Neural progenitor cell (in vitro differentiated cells): ENCODE measurements around the gene SLC51A. TPM values are rescaled to one million over a fixed set of nuclear protein-coding genes. Genes with fewer than 3 reads are reported as not detected.
"Not testable (repeated sequence)": the region's sequence is repeated elsewhere in the genome, so short reads cannot be mapped to it uniquely, and the experiment has no call there.

Source experiments
- DNase-seq: peaks from one replicate; pipeline ENCODE4 v3.0.0-alpha.2; 2016; ENCODE audit warnings: low spot score
- H2AFZ ChIP-seq: fragments of 200-600 bp; sonication (generic); replicated peaks from 2 replicates; pipeline ENCODE4 v1.6.1; 2016; ENCODE audit warnings: antibody characterized with exemption
- H3F3A ChIP-seq: fragments of 200-600 bp; sonication (generic); 2 replicates; pipeline ENCODE4 v1.6.1; 2016; ENCODE audit warnings: antibody characterized with exemption, low read depth
- H3K27ac ChIP-seq: fragments of 200-600 bp; sonication (generic); 2 replicates; pipeline ENCODE4 v1.5.1; 2016; ENCODE audit warnings: mild to moderate bottlenecking
- H3K27me3 ChIP-seq: fragments of 200-600 bp; sonication (generic); 2 replicates; pipeline ENCODE4 v1.6.1; 2016; ENCODE audit warnings: mild to moderate bottlenecking, moderate library complexity
- H3K36me3 ChIP-seq: fragments of 200-600 bp; sonication (generic); 2 replicates; pipeline ENCODE4 v1.5.1; 2016
- H3K4me1 ChIP-seq: fragments of 200-600 bp; sonication (generic); 2 replicates; pipeline ENCODE4 v1.6.1; 2016; ENCODE audit warnings: mixed run types
- H3K4me2 ChIP-seq: fragments of 200-600 bp; sonication (generic); 2 replicates; pipeline ENCODE4 v1.6.1; 2016
- H3K4me3 ChIP-seq: fragments of 200-600 bp; sonication (generic); 2 replicates; pipeline ENCODE4 v1.5.1; 2016
- H3K79me2 ChIP-seq: fragments of 200-600 bp; sonication (generic); 2 replicates; pipeline ENCODE4 v1.6.1; 2016; ENCODE audit warnings: low read depth
- H3K9ac ChIP-seq: fragments of 200-600 bp; sonication (generic); 2 replicates; pipeline ENCODE4 v1.6.1; 2016
- H3K9me3 ChIP-seq: fragments of 200-600 bp; sonication (generic); 2 replicates; pipeline ENCODE4 v1.5.1; 2016; ENCODE audit warnings: low read depth
- H4K20me1 ChIP-seq: fragments of 200-600 bp; sonication (generic); 2 replicates; pipeline ENCODE4 v1.6.1; 2016; ENCODE audit warnings: low read depth
- H3K27ac Mint-ChIP-seq: 3 replicates; pipeline ENCODE4 v1.8.0; 2021; ENCODE audit warnings: mixed read lengths
- H3K27me3 Mint-ChIP-seq: 2 replicates; pipeline ENCODE4 v1.8.0; 2022; ENCODE audit warnings: low read depth, mild to moderate bottlenecking, inconsistent platforms, moderate library complexity, mixed read lengths; ENCODE audit not compliant: insufficient read depth
- H3K36me3 Mint-ChIP-seq: 3 replicates; pipeline ENCODE4 v1.8.0; 2021; ENCODE audit warnings: mixed read lengths
- H3K4me1 Mint-ChIP-seq: 3 replicates; pipeline ENCODE4 v1.8.0; 2021; ENCODE audit warnings: mixed read lengths
- H3K4me3 Mint-ChIP-seq: 3 replicates; pipeline ENCODE4 v1.8.0; 2021; ENCODE audit warnings: mild to moderate bottlenecking, moderate library complexity, mixed read lengths
- H3K9me3 Mint-ChIP-seq: 3 replicates; pipeline ENCODE4 v1.8.0; 2020; ENCODE audit warnings: mixed read lengths
- EZH2 ChIP-seq: fragments of 200-600 bp; sonication (generic); IDR thresholded peaks from 2 replicates; pipeline ENCODE4 v1.6.1; 2017; ENCODE audit warnings: antibody characterized with exemption, mild to moderate bottlenecking, moderate library complexity
- EZH2phosphoT487 ChIP-seq: fragments of 200-600 bp; sonication (generic); IDR thresholded peaks from 2 replicates; pipeline ENCODE4 v1.6.1; 2017; ENCODE audit warnings: antibody characterized with exemption
- total RNA-seq: library from RNA; depleted of rRNA; stranded (reverse); fragments of >200 nt; gene quantifications from 2 replicates; pipeline ENCODE4 v1.2.3, GENCODE V29; 2015; ENCODE audit warnings: low replicate concordance
- TF ChIP-seq, protein P1 (sequence below): fragments of 200-600 bp; sonication (generic); IDR thresholded peaks from 2 replicates; pipeline ENCODE4 v1.5.1; 2017; ENCODE audit warnings: antibody characterized with exemption, mild to moderate bottlenecking

Gene SLC51A
- total RNA-seq, 1 donor from 2014 or later: not detected

DNA sequence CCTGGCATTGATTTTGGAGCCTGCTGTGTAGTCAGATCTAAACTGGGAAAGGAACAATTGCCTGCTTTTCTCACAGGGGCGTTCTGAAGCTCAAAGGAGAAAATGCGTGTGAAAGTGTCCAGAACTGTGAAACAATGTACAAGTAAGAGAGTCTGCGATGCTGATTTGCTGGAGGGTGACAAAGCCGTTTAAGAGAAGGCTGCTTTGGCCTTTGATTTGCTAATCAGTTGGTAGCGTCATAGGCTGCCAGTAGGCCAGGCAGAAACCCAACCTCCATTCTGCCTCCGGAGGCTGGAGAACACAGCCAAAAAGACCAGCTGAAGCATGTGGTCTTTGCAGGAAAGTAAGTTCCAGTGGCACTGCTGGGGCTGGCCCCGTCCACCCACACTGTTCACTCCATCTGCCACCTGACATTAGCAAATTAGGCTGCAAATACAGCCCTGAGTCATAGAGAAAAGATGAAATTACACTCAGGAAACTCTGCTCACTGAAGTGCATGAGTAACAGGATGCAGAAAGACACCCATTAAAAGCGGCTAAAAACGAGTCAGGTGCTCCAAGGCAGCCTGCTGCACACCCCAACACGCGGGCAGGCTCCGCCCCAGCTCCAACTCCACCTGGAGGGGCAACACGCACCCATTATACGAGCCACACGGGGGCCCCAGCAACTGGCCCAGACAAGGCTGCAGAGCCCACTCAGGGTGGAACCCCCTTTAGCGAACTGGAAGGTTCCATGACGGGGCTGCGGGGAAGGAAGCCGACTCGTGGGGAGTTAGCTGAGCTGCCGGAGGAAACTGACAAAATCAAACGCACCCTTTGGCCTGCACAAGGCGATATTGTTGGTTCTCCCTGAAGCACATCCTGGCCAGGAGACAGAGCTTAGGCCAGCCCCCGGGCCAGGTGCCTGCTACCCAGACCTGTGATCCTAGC is 36.7 kb upstream of the SLC51A start:
- Mint-ChIP-seq H3K27me3 (peaks cover 11% of the 10 kb centered on the region), H3K4me3 (no peak overlapping the region), H3K36me3 (no peaks in the 10 kb centered on the region), H3K4me1 (peaks cover 27% of the 10 kb centered on the region), H3K27ac (peak overlapping the region; percentile 24), H3K9me3 (no peaks in the 10 kb centered on the region)
- H3K4me2 ChIP-seq: peak overlapping the region; percentile 34
- peaks cover 10% of the 10 kb centered on the region for H3K4me1 ChIP-seq
- H2AFZ ChIP-seq: peak overlapping the region; percentile 88
- H4K20me1 ChIP-seq: no peaks in the 10 kb centered on the region
- no peak for TF ChIP-seq EZH2
- TF ChIP-seq, protein P1, sequence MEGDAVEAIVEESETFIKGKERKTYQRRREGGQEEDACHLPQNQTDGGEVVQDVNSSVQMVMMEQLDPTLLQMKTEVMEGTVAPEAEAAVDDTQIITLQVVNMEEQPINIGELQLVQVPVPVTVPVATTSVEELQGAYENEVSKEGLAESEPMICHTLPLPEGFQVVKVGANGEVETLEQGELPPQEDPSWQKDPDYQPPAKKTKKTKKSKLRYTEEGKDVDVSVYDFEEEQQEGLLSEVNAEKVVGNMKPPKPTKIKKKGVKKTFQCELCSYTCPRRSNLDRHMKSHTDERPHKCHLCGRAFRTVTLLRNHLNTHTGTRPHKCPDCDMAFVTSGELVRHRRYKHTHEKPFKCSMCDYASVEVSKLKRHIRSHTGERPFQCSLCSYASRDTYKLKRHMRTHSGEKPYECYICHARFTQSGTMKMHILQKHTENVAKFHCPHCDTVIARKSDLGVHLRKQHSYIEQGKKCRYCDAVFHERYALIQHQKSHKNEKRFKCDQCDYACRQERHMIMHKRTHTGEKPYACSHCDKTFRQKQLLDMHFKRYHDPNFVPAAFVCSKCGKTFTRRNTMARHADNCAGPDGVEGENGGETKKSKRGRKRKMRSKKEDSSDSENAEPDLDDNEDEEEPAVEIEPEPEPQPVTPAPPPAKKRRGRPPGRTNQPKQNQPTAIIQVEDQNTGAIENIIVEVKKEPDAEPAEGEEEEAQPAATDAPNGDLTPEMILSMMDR: no peak
- TF ChIP-seq EZH2phosphoT487: no peak
- no peak overlapping the region for H3K4me3 ChIP-seq
- DNase-seq: peak; percentile 65
- H3K27ac ChIP-seq: no peak overlapping the region
- no peaks in the 10 kb centered on the region for H3K36me3 ChIP-seq
- no peaks in the 10 kb centered on the region for H3K79me2 ChIP-seq
- H3K9ac ChIP-seq: no peak overlapping the region
- no peaks in the 10 kb centered on the region for H3K9me3 ChIP-seq
- H3K27me3 ChIP-seq: no peaks in the 10 kb centered on the region
- H3F3A ChIP-seq: peaks cover 7% of the 10 kb centered on the region

DNA sequence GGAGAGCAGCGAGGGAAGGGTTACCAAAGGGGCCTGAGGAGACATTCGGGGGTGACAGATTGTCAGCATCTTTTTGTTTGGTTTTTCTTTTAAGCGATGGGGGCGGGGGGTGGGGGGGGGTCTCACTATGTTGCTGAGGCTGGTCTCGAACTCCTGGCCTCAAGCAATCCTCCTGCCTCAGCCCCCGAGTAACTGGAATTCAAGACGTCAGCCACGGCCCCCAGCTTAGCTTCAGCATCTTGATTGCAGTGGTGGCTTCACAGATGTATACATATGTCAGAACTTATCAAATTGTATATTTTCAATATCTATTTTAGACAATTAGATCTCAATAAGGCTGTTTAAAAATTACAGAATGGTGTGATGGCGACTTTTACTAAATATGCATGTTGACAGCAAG is 36.0 kb upstream of the SLC51A start:
- H3K27me3 Mint-ChIP-seq: peaks cover 11% of the 10 kb centered on the region
- H3K27ac Mint-ChIP-seq: no peak overlapping the region
- Histone ChIP-seq H3F3A (peaks cover 7% of the 10 kb centered on the region), H3K4me3 (no peak overlapping the region), H2AFZ (no peak overlapping the region), H4K20me1 (no peaks in the 10 kb centered on the region), H3K27ac (no peak overlapping the region), H3K9me3 (no peaks in the 10 kb centered on the region), H3K27me3 (no peaks in the 10 kb centered on the region), H3K4me2 (no peak overlapping the region), H3K36me3 (no peaks in the 10 kb centered on the region), H3K9ac (no peak overlapping the region), H3K79me2 (no peaks in the 10 kb centered on the region), H3K4me1 (peaks cover 10% of the 10 kb centered on the region)
- H3K9me3 Mint-ChIP-seq: no peaks in the 10 kb centered on the region
- TF ChIP-seq EZH2phosphoT487 (no peak), EZH2 (no peak)
- TF ChIP-seq, protein P1: no peak
- H3K4me1 Mint-ChIP-seq: peaks cover 27% of the 10 kb centered on the region
- H3K36me3 Mint-ChIP-seq: no peaks in the 10 kb centered on the region
- DNase-seq: no peak
- no peak overlapping the region for H3K4me3 Mint-ChIP-seq

DNA sequence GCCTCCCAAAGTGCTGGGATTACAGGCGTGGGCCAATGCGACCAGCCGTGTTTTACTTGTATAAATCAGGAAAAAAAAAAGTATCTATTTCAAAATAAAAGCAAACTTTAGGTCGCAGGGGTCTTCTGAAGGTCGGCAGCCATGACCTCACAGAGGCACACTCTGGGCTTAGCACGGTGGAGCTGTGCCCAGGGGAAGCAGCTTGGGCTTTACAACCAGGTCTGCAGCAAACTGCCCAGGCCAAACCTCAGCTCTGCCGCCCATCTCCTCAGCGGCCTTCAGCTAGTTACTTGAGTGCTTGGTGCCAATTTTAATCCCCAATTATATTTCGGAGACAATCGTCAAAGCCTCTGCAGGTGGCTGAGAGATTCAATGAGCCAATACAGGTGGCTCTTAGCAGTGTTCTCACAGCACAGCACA is 35.2 kb upstream of the SLC51A start:
- Mint-ChIP-seq H3K4me1 (peaks cover 25% of the 10 kb centered on the region), H3K4me3 (no peak overlapping the region), H3K36me3 (no peaks in the 10 kb centered on the region), H3K27me3 (peaks cover 11% of the 10 kb centered on the region), H3K27ac (no peak overlapping the region), H3K9me3 (no peaks in the 10 kb centered on the region)
- Histone ChIP-seq H3K27ac (no peak overlapping the region), H3K36me3 (no peaks in the 10 kb centered on the region), H3K4me1 (peaks cover 13% of the 10 kb centered on the region), H3K79me2 (no peaks in the 10 kb centered on the region), H3F3A (peaks cover 11% of the 10 kb centered on the region), H3K4me3 (no peak overlapping the region), H2AFZ (no peak overlapping the region), H3K27me3 (no peaks in the 10 kb centered on the region), H3K9me3 (no peaks in the 10 kb centered on the region), H3K9ac (no peak overlapping the region), H3K4me2 (no peak overlapping the region), H4K20me1 (no peaks in the 10 kb centered on the region)
- TF ChIP-seq EZH2phosphoT487 (no peak), EZH2 (no peak)
- TF ChIP-seq, protein P1: no peak
- DNase-seq: no peak

DNA sequence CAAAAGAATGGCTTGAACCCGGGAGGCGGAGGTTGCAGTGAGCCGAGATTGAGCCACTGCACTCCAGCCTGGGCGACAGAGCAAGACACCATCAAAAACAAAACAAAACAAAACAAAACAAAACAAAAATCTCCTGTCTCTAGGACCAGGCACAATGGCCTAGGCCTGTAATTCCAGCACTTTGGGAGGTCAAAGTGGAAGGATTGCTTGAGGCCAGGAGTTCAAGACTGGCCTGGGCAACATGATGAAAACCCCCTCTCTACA is 32.2 kb upstream of the SLC51A start:
- not testable (repeated sequence) for H3K4me3 Mint-ChIP-seq, H3K9me3 ChIP-seq, H3K9ac ChIP-seq, H3K4me3 ChIP-seq, H3K4me2 ChIP-seq, H3K36me3 ChIP-seq, H3K27ac Mint-ChIP-seq, H3K36me3 Mint-ChIP-seq, H3K27me3 ChIP-seq, H4K20me1 ChIP-seq, H3K9me3 Mint-ChIP-seq, H3K79me2 ChIP-seq, H3K27ac ChIP-seq, DNase-seq, H2AFZ ChIP-seq
- Histone ChIP-seq H3F3A (peaks cover 27% of the 10 kb centered on the region), H3K4me1 (peaks cover 22% of the 10 kb centered on the region)
- H3K27me3 Mint-ChIP-seq: peaks cover 17% of the 10 kb centered on the region
- peaks cover 28% of the 10 kb centered on the region for H3K4me1 Mint-ChIP-seq
